Lower leg skin (tissue), 4 donors: Measurements from ENCODE around the gene TNFRSF1A. TPM values are rescaled to one million over a fixed set of nuclear protein-coding genes. Genes with fewer than 3 reads are reported as not detected.

Source experiments
- DNase-seq, 2 donors: peaks; one replicate each; pipeline ENCODE4 v3.0.0-alpha.2; 2019; ENCODE audit warnings: low spot score in 2 of 2
- H3K4me3 ChIP-seq: fragments of 200-600 bp; sonication (generic); 2 replicates; pipeline ENCODE4 v1.5.1; 2017; ENCODE audit warnings: mild to moderate bottlenecking, low read depth; ENCODE audit not compliant: poor library complexity, severe bottlenecking
- CTCF ChIP-seq, 3 donors: fragments of 450-650 bp; IDR thresholded peaks; one replicate each; pipeline ENCODE4 v1.5.1; 2016; ENCODE audit warnings: antibody characterized with exemption in 3 of 3, mild to moderate bottlenecking in 3 of 3, moderate library complexity in 2 of 3
- POLR2A ChIP-seq, 2 donors: fragments of 450-650 bp; IDR thresholded peaks; one replicate each; pipeline ENCODE4 v1.6.1; 2016 to 2017; ENCODE audit warnings: antibody characterized with exemption in 2 of 2, mild to moderate bottlenecking in 1 of 2, moderate library complexity in 1 of 2
- WGBS, 2 donors: methylation state at CpG; one replicate each; pipeline ENCODE4 v1.1.5; 2018; 5-methylcytosine and 5-hydroxymethylcytosine counted together
- intact Hi-C: fragments of 100-400 bp; cut with DNase I; formaldehyde crosslinking; loops from one replicate; pipeline ENCODE4 v1.15.0; 2023; ENCODE audit warnings: low total_unique reads
- total RNA-seq, 4 donors: library from RNA; depleted of rRNA; stranded (reverse); fragments of >200 nt; gene quantifications; one replicate each; pipeline ENCODE4 v1.1.0, GENCODE V29; 2016

TNFRSF1A gene
- total RNA-seq, 4 donors from 2014 or later, result 104 to 252 (median 186) TPM

GRCh38 chr12:6362403-6362802 lies 20.5 kb upstream of the TNFRSF1A start:
- TF ChIP-seq CTCF (IDR thresholded peaks at IDR 0.05) (no peak), POLR2A (IDR thresholded peaks at IDR 0.05) (no peak)
- H3K4me3 ChIP-seq, result no peak overlapping the region
- 50 to 62% methylated on average over 3 of the region's 3 CpGs for WGBS, 2 donors
- intact Hi-C loops, result no loop called here
- DNase-seq, result no peak

- TF ChIP-seq CTCF (IDR thresholded peaks at IDR 0.05) (no peak), POLR2A (IDR thresholded peaks at IDR 0.05) (no peak)
- WGBS, 2 donors, result 60 to 73% methylated on average over 14 of the region's 14 CpGs
- intact Hi-C loops, result no loop called here
- peak; percentile 47 to 92 for DNase-seq
- H3K4me3 ChIP-seq, result no peak overlapping the region
These were observed 20.0 kb upstream of the TNFRSF1A start for GRCh38 chr12:6361834-6362233.

DNA sequence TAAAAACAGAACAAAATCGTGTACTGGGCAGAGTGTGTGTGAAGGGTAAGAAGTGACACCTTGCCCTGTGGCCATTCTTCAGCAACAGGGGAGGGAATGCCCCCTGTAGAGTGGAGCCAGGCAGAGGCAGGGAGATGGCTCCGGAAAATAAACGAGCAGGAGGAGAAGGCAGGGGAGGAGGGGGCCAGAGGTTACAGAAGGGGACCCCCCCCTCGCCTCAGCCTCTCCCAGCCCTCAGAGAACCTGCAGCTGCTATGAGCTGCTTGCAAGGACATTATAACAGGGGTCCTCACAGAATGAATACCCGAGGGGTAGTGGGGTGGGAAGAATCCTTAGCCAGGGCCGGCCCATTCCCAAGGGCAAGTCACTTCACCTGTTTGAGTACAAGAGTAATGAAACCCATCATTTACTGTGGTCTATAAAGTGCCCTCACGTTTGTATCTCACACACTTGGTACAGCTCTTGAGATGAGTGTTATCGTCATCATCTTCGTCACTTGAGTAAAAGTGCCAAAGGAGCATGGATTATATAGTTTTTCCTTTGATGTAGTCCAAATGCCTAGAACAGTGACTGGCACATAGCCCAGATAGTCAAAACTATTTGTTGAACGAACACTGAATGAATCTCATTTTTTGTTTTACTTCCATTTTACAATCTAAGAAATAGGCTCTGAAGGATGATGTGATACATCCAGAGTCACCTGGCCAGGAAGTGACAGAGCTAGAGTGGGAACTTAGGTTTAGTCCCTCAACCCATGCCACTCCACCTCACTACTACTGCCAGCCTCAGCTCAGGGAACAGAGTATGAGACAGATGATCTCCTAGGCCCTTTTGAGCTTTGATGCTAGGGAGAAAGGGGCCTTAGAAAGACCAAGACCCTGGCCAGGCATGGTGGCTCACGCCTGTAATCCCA lies 19.0 kb upstream of the TNFRSF1A start:
- 71 to 74% methylated on average over 11 of the region's 11 CpGs for WGBS, 2 donors
- intact Hi-C loops, result no loop called here
- no peak for DNase-seq

GRCh38 chr12:6360080-6360571 lies 18.2 kb upstream of the TNFRSF1A start:
- DNase-seq, result no peak
- intact Hi-C loops, result no loop called here
- H3K4me3 ChIP-seq, result no peak overlapping the region
- WGBS, 2 donors, result 75 to 78% methylated on average over 7 of the region's 7 CpGs
- no peak for TF ChIP-seq POLR2A (IDR thresholded peaks at IDR 0.05)
- no peak for TF ChIP-seq CTCF (IDR thresholded peaks at IDR 0.05)

More for the DNA sequence above, 19.0 kb upstream of the TNFRSF1A start:
- TF ChIP-seq POLR2A (IDR thresholded peaks at IDR 0.05), result no peak
- no peak for TF ChIP-seq CTCF (IDR thresholded peaks at IDR 0.05)
- H3K4me3 ChIP-seq, result no peak overlapping the region

DNA sequence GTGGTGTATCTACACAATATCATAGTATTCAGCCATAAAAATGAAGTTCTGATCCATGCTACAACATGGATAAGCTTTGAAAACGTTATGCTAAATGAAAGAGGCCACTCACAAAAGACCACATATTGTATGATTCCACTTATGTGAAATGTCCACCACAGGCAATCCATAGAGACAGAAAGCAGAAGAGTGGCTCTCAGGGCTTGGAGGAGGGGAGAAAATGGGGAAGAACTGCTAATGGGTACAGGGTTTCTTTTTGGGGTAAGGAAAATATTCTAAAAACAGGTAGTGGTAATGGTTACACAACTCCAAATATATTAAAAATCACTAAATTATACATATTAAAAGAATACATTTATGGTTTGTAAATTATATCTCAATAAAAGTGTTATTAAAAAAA lies 17.0 kb upstream of the TNFRSF1A start:
- H3K4me3 ChIP-seq, result no peak overlapping the region
- intact Hi-C loops, result no loop called here
- DNase-seq, result no peak
- TF ChIP-seq CTCF (IDR thresholded peaks at IDR 0.05) (no peak), POLR2A (IDR thresholded peaks at IDR 0.05) (no peak)
- WGBS, 2 donors, result 72 to 79% methylated on average over 1 of the region's 1 CpG
